ENCODE measurements around the gene PEX11G.

DNA sequence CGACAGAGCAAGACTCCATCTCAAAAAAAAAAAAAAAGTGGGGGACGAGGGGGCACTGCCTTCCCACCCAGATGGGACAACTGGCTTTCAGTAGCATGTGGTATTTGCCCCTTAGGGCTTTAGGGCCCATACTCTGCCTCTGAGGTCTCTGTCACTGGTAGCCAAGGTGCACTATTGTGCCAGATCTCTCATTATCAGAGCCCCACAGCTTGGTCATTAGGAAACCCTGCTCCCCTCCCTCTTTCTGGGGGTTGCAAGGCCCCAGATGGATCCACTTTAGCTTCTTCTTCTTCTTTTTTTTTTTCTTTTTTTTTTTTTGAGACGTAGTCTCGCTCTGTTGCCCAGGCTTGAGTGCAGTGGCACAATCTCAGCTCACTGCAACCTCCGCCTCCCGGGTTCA, 15.8 kb upstream of the PEX11G start:
- TF ChIP-seq, protein P1, sequence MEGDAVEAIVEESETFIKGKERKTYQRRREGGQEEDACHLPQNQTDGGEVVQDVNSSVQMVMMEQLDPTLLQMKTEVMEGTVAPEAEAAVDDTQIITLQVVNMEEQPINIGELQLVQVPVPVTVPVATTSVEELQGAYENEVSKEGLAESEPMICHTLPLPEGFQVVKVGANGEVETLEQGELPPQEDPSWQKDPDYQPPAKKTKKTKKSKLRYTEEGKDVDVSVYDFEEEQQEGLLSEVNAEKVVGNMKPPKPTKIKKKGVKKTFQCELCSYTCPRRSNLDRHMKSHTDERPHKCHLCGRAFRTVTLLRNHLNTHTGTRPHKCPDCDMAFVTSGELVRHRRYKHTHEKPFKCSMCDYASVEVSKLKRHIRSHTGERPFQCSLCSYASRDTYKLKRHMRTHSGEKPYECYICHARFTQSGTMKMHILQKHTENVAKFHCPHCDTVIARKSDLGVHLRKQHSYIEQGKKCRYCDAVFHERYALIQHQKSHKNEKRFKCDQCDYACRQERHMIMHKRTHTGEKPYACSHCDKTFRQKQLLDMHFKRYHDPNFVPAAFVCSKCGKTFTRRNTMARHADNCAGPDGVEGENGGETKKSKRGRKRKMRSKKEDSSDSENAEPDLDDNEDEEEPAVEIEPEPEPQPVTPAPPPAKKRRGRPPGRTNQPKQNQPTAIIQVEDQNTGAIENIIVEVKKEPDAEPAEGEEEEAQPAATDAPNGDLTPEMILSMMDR (IDR thresholded peaks at IDR 0.05): no peak
- no peak for TF ChIP-seq POLR2A (IDR thresholded peaks at IDR 0.05)
